NK-92 treated with Interleukin-12 subunit alpha and Interleukin-12 subunit beta, amount 100 ng/mL, for 24 hours (cell line): ENCODE results near the gene FBLN7.

Experiments used
- DNase-seq: peaks from one replicate; lab custom pipeline; 2025; lab: John Stamatoyannopoulos, UW

FBLN7 gene

GRCh38 chr2:112140899-112141625, 2.9 kb downstream of the FBLN7 start:
- DNase-seq, result no peak

- DNase-seq, result no peak
Observed at GRCh38 chr2:112141626-112142007, 3.4 kb downstream of the FBLN7 start.

GRCh38 chr2:112142525-112143078, 4.4 kb downstream of the FBLN7 start:
- DNase-seq, result no peak

GRCh38 chr2:112143150-112143549, 5.0 kb downstream of the FBLN7 start:
- DNase-seq, result no peak

- DNase-seq, result no peak
Observed at GRCh38 chr2:112144966-112145365, 6.8 kb downstream of the FBLN7 start.

- DNase-seq, result no peak
Observed at GRCh38 chr2:112147382-112148168, 9.4 kb downstream of the FBLN7 start.

GRCh38 chr2:112148477-112148876, 10.3 kb downstream of the FBLN7 start:
- no peak for DNase-seq

- no peak for DNase-seq
Observed at GRCh38 chr2:112149194-112149593, 11.0 kb downstream of the FBLN7 start.

GRCh38 chr2:112149866-112150435, 11.8 kb downstream of the FBLN7 start:
- DNase-seq, result no peak

GRCh38 chr2:112150447-112150846, 12.3 kb downstream of the FBLN7 start:
- no peak for DNase-seq

- no peak for DNase-seq
Observed at GRCh38 chr2:112150851-112151250, 12.7 kb downstream of the FBLN7 start.

- no peak for DNase-seq
Observed at GRCh38 chr2:112151271-112151670, 13.1 kb downstream of the FBLN7 start.

- DNase-seq, result no peak
Observed at GRCh38 chr2:112151701-112152440, 13.7 kb downstream of the FBLN7 start.

- DNase-seq, result no peak
Observed at GRCh38 chr2:112152476-112153178, 14.4 kb downstream of the FBLN7 start.

- no peak for DNase-seq
Observed at GRCh38 chr2:112153179-112153490, 14.9 kb downstream of the FBLN7 start.

- no peak for DNase-seq
Observed at GRCh38 chr2:112153501-112153900, 15.3 kb downstream of the FBLN7 start.

GRCh38 chr2:112154246-112155117, 16.3 kb downstream of the FBLN7 start:
- DNase-seq, result no peak

- DNase-seq, result no peak
Observed at GRCh38 chr2:112155331-112156151, 17.4 kb downstream of the FBLN7 start.

- DNase-seq, result no peak
Observed at GRCh38 chr2:112156152-112156986, 18.2 kb downstream of the FBLN7 start.
